GM12872 (cell line): ENCODE results near the gene CTXND1.

Experiments used
- TF ChIP-seq, protein P1 (sequence below): IDR thresholded peaks from 3 replicates; pipeline ENCODE4 v1.5.1; 2011; ENCODE audit warnings: low read depth, mild to moderate bottlenecking, low read length, moderate library complexity; ENCODE audit not compliant: insufficient read depth

Gene CTXND1

GRCh38 chr15:80216141-80216540 lies 35.9 kb downstream of the CTXND1 start:
- TF ChIP-seq, protein P1, sequence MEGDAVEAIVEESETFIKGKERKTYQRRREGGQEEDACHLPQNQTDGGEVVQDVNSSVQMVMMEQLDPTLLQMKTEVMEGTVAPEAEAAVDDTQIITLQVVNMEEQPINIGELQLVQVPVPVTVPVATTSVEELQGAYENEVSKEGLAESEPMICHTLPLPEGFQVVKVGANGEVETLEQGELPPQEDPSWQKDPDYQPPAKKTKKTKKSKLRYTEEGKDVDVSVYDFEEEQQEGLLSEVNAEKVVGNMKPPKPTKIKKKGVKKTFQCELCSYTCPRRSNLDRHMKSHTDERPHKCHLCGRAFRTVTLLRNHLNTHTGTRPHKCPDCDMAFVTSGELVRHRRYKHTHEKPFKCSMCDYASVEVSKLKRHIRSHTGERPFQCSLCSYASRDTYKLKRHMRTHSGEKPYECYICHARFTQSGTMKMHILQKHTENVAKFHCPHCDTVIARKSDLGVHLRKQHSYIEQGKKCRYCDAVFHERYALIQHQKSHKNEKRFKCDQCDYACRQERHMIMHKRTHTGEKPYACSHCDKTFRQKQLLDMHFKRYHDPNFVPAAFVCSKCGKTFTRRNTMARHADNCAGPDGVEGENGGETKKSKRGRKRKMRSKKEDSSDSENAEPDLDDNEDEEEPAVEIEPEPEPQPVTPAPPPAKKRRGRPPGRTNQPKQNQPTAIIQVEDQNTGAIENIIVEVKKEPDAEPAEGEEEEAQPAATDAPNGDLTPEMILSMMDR, result no peak

DNA sequence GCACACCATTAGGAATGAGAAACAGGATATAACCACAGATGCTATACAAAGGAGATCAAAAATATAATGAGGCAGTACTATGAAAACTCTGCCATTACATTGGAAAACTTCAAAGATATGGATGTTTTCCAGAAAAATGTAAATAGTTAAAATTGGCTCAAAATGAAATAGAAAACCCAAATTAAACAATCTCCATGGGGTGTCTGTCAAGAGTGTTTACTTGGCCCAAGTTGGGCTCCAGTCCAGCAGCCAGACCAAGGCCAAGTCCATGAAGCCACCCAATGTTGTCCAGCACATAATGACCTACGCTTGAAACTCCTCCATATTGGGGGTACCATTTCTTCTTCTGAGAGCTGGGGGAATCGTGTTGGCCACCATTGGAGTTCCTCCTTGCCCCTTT lies 37.1 kb downstream of the CTXND1 start:
- TF ChIP-seq, protein P1, result no peak

GRCh38 chr15:80211976-80212375 lies 40.0 kb downstream of the CTXND1 start:
- TF ChIP-seq, protein P1, result no peak

GRCh38 chr15:80210611-80211573 lies 41.1 kb downstream of the CTXND1 start:
- TF ChIP-seq, protein P1, result no peak

DNA sequence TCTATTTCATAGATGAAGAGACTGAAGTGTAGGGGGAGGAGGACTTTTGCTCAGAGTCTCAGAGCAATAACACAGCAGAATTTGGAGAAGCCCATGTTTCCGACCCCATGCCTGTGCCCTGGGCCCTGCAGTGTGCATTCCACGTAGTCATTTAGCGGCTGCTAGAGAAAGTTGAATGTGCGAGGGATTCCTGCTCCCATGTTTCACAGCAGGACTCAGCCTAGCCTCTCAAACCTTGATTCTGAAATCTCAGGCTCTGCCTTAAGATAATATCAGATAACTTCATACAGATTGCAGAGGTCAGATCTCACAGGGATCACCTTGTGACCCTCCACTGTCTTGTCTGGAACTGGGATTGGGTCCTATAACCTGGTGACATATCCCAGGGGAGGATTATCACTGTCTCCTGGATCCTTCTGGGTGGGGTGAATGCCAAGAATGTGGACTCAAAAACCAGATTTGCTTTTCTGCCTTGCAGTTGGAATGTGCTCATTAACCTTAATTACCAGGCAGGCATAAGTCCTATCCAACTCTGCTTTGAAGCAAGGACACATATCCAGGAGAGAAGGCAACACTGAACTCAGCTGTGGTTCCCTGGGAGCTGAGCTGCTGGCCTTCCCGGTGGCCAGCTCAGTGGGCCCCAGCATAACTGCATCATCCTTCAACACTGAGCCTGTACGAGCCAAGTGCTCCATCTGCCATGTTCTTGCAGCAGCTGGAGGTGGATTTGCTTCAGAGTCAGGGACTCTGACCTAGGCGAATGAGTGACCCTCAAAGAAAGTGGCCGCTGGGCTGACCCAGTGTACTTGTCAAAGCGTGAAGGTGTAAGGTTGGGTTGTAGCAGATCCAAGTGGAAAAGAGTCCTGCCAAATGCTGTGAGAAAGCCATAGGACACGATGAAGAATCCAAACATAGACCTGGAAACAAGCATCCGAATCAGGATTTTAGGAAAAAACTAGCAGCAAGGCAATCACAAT lies 43.0 kb downstream of the CTXND1 start:
- TF ChIP-seq, protein P1, result no peak

DNA sequence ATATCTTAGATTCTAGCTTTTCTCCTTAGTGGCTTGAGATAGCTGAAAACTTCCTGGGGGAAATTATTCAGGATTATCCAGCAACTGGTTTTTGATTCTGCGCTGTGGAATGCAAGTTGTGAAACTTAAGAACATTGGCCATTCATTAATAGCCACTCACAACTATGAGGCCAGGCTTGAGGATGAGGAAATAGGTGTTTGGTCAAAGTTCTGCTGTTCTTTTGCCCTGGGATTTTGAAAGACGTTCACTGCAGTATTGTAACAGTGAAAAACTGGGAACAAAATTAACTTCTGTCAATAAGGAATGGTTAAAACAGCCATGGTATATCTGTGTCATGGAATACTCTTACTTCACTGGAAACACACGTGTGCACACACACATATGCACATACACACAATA lies 44.1 kb downstream of the CTXND1 start:
- TF ChIP-seq, protein P1, result no peak

DNA sequence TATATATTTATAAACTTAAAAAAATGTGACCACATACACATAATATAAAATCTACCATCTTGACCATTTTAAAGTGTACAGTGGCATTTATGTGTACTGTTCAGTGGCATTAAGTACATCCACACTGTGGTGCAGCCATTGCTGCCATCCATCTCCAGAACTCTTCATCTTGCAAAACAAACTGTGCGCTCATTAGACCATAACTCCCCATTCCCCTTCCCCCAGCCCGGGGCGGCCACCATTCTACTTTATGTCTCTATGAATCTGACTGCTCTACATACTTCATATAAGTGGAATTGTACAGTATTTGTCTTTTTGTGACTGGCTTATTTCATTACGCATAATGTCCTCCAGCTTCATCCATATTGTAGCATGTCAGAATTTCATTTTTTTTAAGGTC lies 47.8 kb downstream of the CTXND1 start:
- TF ChIP-seq, protein P1, result no peak
